HG02981 (cell line): ENCODE data around the gene VPS36.
"Not testable (repeated sequence)": the region's sequence is repeated elsewhere in the genome, so short reads cannot be mapped to it uniquely, and the experiment has no call there.

Experiments
- ATAC-seq: cut with Tn5 transposase; IDR thresholded peaks from one replicate; pipeline ENCODE4 v1.9.1; 2021; ENCODE audit warnings: mild to moderate bottlenecking, moderate library complexity; ENCODE audit not compliant: unreplicated experiment

VPS36 gene, protein sequence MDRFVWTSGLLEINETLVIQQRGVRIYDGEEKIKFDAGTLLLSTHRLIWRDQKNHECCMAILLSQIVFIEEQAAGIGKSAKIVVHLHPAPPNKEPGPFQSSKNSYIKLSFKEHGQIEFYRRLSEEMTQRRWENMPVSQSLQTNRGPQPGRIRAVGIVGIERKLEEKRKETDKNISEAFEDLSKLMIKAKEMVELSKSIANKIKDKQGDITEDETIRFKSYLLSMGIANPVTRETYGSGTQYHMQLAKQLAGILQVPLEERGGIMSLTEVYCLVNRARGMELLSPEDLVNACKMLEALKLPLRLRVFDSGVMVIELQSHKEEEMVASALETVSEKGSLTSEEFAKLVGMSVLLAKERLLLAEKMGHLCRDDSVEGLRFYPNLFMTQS

DNA sequence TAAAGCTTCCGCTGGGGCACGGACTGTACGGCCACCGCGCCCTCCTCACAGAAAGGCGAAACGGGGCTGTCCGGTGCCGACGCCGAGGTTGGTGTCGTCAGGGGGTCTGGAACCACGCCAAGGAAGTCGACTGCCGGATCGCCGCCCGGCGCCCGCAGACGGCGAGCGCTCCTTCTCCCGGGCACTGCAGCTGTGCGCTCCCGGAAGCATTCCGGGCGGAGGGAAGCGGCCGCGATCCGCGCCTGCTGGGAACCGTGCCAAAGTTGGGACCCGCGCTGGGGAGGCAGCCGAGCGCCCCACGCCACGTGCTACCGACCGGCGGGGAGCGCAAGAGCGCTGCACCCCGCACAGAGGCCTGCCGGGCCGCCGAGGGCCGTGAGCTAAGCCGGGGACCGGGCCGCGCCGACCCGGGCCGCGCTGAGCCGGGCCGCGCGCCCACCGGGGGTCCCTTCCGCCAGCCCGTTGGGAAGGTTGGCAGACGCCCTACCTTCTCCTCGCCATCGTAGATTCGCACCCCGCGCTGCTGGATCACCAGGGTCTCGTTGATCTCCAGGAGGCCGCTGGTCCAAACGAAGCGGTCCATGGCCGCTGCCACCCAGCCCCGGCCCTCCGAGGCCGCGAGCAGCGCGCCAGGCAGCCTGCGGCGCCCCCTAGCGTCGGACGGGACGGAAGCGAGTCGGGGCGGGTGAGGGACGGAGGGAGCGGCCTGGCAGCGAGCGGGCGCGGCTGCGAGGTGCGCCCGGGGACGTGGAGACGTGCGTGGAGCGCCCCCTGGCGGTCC, at the start of gene VPS36:
TSS of gene VPS36 (minus strand) at position 623 of the 781 bp plus-strand sequence. CDS start at position 583, 40 bp downstream.
- peak; percentile 69 for ATAC-seq

DNA sequence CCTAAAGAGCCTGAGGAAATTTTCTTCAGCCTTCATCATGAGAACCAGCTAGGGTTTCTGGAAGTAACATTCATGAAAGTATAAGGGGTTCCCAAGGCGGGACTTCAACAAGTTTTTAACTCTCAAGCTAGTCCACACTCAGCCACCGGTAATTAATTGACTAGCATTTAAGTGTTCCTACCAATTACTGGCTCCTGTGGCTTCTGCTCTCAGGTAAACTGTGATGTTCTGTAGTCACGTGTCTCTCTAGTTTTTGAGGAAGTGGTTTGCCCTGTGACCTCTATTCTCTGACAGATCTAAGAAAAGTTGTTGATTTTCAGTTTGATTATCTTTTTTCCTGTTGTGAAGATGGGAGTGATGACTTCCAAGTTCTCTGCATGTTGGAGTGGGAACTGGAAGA, 47.5 kb upstream of the VPS36 start:
- peak; percentile 75 for ATAC-seq

DNA sequence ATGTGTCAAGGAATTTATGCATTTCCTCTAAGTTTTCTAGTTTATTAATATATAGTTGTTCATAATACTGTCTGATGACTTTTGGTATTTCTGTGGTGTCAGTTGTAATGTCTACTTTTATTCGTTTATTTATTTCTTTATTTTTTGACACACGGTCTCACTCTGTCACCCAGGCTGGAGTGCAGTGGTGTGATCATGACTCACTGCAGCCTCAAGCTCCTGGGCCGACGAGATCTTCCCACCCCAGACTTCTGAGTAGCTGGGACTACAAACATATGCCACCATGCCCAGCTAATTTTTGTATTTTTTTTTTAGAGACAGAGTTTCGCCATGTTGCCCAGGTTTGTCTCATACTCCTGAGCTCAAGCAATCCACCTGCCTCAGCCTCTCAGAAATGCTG, 43.8 kb upstream of the VPS36 start:
- not testable (repeated sequence) for ATAC-seq

DNA sequence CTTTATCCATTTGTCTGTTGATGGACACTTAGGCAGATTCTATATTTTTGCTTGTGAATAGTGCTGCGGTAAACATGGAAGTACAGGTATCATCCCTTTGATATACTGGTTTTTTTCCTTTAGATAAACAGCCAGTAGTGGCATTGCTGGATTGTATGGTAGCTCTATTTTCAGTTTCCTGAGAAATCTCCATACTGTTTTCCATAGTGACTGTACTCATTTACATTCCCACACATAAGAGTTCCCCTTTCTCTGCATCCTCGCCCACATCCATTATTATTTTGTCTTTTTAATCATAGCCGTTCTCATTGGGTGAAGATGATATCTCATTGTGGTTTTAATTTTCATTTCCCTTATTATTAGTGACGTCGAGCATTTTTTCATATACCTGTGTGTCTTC, 40.6 kb upstream of the VPS36 start:
- ATAC-seq = not testable (repeated sequence)

DNA sequence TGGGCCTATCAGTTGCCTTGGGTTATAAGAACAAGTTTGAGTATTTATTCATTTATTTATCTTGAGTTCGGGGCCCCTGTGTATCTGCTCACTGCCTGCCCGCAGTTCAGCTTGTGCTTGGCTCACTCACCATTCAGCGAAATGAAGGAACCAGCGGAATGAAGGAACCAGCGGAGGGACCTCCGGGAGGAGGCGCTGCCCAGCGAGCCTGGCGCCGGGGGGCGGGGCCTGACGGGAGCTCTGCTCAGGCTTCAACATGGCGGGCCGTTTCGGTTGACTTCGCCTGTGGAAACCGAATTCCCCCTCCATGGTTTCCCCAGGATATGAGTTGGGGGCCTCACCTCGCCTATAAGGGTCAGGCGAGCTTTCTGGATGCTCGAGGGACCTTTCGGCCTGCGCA, 38.3 kb upstream of the VPS36 start:
- ATAC-seq = not testable (repeated sequence)

DNA sequence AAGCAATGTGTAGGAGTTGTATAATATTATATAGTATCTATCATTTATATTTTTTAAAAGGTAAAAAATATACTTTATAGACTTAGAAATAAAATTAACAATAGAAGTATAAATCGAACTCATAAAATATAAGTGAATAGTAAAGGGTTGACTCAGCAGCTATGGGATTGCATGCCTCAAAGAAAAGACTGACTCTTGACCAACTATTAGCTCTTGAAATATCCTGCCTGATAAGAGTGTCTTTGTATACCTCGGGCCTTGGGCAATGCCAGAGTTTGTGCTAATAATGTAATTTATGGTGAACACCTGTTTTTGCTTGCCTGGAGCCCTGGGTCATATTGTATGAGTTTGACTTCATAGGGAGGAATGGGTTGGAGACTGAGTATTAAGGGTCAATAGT, 36.6 kb upstream of the VPS36 start:
- ATAC-seq = not testable (repeated sequence)

DNA sequence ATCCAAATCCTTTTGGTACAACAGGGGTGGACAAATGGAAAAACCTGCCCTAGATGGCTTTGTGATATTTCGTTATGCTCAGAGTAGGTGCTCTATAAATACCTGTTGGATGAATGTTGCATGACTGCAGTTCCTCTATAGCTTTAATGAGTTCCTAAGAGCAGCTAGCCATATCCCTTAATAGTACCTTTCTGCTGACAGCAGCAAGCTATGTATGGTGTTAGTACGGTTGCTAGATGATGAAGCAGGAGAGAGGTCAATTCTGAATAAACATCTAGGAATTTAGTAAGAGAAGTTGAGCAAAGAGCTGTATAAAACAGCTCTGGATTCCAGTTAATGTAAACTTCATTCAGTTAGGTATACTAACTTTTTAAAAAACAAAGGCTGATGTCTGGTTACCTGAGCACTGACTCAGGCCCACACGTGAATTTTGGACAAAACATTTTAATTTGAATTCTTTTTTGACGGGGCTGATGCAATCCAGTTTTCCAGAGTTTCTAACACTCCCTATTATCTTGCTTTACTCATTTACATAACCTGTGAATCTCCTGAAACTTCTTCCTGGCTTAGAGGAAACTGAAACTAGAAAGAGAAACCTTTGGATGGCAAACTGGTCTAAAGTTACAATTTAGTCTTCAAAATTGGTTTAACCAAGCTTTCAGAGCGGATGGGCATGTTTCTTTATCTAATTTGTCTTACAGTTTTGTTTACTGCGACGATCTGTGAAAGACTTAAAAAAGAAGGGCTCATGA, 30.4 kb upstream of the VPS36 start:
- ATAC-seq = not testable (repeated sequence)

DNA sequence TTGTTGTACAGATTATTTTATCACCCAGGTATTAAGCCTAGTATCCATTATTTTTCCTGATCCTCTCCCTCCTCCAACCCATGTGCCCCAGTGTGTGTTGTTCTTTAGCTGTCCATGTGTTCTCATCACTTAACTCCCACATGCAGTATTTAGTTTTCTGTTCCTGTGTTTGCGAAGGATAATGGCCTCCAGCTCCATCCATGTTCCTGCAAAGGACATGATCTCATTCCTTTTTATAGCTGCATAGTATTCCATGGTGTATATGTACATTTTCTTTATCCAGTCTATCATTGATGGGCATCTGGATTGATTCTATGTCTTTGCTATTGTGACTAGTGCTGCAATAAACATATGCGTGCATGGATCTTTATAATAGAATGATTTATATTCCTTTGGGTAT, 18.1 kb upstream of the VPS36 start:
- not testable (repeated sequence) for ATAC-seq

DNA sequence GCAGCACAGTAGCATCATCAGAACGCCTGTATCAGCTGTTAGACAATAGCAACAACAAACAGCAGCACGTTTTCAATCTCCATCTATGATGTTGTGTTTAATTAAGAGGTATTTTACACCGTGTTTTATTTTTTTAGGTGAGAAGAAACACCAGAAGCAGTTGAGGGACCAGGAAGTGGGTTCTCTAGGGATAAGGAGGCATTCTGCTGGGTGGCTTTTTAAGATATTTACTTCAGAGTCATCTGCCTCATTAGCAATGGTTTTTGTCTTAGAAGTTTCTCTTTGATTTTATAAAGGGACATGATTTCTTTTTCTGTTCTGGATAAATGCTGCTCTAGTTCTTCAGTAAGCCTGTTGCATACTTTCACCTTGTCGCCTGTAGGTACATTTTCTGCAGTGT, 13.1 kb upstream of the VPS36 start:
- no peak for ATAC-seq

DNA sequence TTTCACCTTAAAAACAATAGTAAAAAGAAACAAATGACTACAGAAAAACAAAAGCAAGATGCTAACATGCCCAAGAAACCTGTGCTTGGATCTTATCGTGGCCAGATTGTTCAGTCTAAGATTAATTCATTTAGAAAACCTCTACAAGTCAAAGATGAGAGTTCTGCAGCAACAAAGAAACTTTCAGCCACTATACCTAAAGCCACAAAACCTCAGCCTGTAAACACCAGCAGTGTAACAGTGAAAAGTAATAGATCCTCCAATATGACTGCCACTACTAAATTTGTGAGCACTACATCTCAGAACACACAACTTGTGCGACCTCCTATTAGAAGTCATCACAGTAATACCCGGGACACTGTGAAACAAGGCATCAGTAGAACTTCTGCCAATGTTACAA, 10.8 kb upstream of the VPS36 start:
- no peak for ATAC-seq

DNA sequence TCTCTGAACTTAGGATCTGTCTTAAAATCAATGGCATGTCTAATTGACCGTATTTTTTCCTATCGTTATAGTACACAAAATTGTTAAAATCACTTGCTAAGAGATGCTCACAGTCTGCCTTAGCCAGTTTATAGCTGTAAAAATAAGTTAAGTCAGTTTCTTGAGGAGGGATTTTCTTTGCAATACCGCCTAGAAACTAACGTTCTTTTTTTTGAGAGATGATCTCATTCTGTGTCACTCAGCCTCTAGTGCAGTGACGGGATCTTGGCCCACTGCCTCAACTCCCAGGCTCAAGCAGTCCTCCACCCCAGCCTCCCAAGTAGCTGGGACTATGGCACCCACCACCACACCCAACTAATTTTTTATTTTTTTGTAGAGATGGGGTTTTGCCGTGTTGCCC, 9.2 kb upstream of the VPS36 start:
- ATAC-seq = no peak

DNA sequence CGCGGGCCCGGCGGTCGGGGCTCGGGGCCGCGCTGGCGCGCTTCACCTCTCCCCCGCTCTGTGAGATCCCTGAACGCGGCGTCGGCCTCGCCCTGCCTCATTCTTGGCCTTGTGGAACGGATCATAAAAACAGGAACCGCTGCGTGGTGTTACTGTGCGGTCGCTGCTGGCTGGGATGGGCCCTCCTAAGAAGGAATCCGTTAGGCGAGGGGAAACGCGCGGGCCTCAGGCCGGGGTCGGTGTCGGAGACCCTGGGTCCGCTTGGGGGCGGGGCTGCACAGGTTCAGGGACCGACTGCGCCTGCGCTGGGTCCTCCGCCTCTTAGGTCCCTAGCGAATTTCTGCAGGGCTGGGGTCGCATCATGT, 5.2 kb upstream of the VPS36 start:
- peak; percentile 30 for ATAC-seq

DNA sequence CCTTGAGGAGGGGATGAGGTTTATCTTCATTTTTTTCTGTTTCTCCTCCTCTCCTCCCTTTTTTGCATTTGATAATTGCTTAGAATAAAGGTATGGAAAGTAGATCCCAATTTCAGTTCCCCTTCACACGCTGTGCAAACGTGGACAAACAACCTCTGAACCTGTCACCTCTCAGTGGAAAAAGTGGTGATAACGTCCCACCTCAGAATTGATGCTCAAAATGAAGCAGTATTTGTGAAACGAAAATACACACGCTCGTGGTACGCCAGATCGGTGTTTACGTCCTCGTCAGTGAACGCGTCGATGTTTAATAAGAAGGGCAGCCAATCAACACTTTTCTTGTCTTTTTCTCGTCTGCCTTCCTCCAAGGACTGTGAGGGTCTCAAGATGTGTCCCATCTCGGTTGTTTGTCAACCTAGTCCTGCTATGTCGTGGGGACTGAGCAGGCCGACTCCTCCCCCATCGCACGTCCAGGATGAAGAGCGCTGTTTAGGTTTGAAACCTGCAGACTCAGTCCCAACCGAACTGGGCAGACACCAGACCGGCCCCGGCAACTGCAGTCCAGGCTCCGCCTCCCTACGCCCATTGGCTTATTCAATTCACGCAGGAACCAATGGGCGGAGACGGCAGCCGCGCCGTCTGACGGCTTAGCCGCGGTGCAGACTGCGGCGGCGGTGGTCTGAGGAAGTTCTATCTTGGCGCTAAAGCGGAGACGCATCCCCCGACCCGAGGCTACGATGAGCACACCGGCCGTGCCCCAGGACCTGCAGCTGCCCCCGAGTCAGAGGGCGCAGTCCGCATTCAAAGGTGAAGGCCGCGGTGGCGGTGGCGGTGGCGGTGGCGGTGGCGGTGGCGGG, 4.6 kb upstream of the VPS36 start, which contains the start of gene CKAP2:
TSS of gene CKAP2 (plus strand) at position 659 of the 857 bp plus-strand sequence. CDS start at position 738, 79 bp downstream.
- ATAC-seq = peak; percentile 72

DNA sequence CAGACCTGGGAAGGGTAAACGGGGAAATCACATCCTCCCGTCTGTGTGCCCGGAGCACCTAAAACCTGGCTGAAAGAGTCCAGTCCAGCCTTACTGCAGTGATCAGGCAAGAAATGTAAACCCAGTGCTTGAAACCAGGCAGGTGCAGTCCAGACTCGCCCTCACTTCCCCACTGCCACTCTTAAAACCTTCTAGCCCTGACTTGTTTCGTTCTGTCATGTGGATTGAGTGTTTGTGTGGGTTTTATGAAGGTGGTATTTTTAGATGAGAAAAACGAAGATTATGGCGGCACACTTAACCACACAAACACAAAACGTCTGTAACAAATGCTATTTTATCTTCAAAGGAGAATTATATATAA, 4.0 kb upstream of the VPS36 start:
- peak; percentile 22 for ATAC-seq

DNA sequence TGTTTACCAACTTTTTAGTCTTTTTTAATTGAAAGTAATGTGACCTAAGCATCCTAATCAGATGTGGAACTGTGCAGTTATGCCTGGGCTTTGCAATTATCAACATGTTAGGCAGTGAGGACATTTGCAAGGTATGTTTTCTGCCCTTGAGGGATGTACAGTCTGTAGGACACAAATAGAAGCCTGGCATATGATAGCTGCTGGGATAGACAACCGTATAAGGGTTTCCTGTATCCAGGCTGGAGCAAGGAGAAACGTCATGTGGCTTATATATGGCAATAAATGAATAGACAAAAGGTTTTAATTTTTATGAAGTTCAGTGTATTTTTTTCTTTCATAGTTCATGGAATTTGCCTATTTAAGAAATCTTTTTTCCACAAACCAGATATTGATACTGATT, 2.0 kb upstream of the VPS36 start:
- no peak for ATAC-seq

DNA sequence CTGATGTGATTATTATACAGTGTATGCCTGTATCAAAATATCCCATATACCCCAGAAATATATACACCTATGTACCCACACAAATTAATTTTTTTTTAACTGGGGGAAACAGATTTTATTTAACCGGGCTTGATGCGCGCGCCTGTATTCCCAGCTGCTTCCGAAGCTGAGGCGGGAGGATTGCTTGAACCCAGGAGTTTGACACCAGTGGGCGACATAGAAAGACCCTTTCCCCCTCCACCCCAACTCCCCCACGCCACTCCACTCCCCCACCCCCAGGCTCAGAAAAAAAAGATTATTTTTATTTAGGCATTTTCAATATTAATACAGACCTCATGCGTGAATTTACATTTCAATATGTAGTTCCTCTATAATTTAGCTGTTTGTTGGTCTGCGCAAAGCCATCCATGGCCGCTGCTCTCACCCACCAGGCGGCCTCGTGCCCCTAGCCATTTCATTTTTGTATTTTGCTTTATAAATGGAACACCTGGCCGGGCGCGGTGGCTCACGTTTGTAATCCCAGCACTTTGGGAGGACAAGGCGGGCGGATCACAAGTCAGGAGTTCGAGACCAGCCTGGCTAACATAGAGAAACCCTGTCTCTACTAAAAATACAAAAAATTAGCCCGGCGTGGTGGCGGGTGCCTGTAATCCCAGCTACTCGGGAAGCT, 836 bp upstream of the VPS36 start:
- no peak for ATAC-seq

DNA sequence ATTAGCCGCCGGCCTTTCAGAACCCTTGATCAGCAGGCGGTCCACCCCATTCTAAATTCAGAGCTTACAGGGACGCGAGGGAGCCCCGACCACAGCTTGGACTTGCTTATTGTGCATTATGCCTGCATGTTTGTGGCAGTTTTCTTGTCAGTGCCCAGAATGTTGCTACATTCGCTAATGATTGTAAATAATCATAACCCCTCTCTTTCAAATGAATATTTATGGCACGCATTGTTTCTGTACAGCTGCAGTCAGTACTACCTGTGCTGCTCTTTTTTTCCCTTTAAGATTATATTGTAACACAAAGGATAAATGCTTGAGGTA, 321 bp upstream of the VPS36 start:
- no peak for ATAC-seq

DNA sequence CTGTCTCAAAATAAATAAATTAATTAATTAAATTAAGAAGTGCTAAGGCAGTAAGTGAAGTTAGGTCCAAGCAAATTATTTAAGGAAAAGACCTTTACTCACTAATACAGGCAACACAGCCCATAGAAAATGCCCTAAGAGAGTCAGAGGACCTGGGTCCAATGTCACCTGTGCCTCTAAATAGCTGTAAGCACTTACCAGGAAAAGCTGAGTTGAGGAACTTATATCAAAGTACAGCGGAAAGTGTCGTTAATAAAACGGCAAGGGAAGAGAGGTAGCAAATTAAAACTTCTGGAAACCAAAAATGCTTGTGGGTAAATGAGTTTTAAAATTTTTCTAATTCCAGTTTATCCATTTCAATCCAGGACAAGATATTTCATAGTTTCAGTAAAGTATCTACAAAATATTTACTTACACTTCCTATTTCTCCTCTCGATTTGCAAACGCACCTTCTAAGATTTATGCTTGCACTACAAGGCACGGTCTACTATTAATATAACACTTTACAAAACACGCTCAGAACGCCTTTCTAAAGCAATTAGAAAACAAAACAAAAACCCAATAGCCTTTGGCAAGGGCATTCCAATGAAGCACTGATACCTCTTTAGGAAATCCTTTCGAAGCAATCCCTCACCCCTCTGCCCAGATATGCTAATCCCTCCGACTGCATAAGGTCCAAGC, 963 bp downstream of the VPS36 start:
- ATAC-seq = no peak

DNA sequence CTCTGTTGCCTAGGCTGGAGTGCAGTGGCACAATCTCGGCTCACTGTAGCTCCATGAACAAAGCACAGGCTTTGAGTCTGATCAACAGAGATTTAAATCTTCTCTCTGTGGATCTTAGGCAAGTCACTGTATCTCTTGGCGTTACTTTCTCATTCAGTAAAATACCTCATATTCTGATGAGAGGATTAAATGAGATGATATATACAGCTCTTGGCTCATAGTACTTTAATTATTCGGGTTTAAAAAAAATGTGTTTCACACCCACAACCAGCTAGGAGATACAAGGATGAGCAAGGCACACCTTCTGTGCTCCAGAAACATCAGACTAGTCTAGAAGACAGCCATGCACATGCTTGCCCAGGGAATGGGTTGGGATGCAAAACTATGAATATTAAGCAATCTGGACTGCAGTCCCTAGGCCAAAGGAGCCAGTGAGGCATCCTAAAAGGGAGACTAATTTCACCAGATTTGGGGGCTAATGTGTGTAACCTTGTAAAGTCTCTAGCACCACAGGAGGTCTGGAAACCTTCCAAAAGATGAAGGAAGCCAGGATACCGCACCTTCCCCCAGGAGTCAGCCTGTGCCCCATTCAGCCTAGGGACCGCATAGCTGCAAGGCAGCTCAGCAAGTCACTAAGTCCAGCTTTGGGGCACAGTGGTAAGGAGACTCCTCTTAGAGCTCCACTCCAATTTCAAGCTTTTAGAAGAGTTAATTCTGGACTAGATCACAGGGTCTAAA, 2.5 kb downstream of the VPS36 start:
- ATAC-seq = no peak
